Sigmoid colon (tissue), 7 donors: Measurements from ENCODE around the gene RNF8. TPM values are rescaled to one million over a fixed set of nuclear protein-coding genes. Genes with fewer than 3 reads are reported as not detected.
A peak's percentile ranks its signal among the peaks of the same experiment; 100 is the strongest.

Experiments used
- DNase-seq: peaks from one replicate; pipeline ENCODE4 v3.0.0-alpha.2; 2019
- H3K27ac ChIP-seq, 4 donors: fragments of 200-600 bp; sonication (generic); one replicate each; pipeline ENCODE4 v1.5.1; 2016 to 2019; ENCODE audit warnings: mild to moderate bottlenecking in 1 of 4
- H3K27me3 ChIP-seq, 3 donors: fragments of 200-600 bp; sonication (generic); one replicate each; pipeline ENCODE4 v1.5.1; 2019; ENCODE audit warnings: mild to moderate bottlenecking in 1 of 3
- H3K36me3 ChIP-seq, 4 donors: fragments of 200-600 bp; sonication (generic); one replicate each; pipeline ENCODE4 v1.5.1; 2016 to 2019
- H3K4me1 ChIP-seq, 4 donors: fragments of 200-600 bp; sonication (generic); one replicate each; pipeline ENCODE4 v1.5.1; 2017 to 2019
- H3K4me3 ChIP-seq, 4 donors: fragments of 200-600 bp; sonication (generic); one replicate each; pipeline ENCODE4 v1.5.1; 2017 to 2019; ENCODE audit warnings: mild to moderate bottlenecking in 2 of 4, moderate library complexity in 1 of 4
- H3K9me3 ChIP-seq, 4 donors: fragments of 200-600 bp in 3 of 4; sonication (generic) in 3 of 4; one replicate each; pipeline versions ENCODE4 v1.5.1 to v1.6.1; 2013 to 2019
- CTCF ChIP-seq, 4 experiments: fragments of 450-650 bp in 3 of 4; fragments of 200-600 bp in 1 of 4; IDR thresholded peaks; one replicate each; pipeline ENCODE4 v1.5.1; 2016 to 2019; ENCODE audit warnings: antibody characterized with exemption in 4 of 4, mild to moderate bottlenecking in 3 of 4, moderate library complexity in 2 of 4
- EP300 ChIP-seq, 4 donors: sonication (generic); formaldehyde crosslinking; IDR thresholded peaks; one replicate each; pipeline ENCODE4 v1.6.1; 2017; ENCODE audit warnings: antibody characterized with exemption in 4 of 4
- POLR2A ChIP-seq, 2 donors: fragments of 450-650 bp; IDR thresholded peaks; one replicate each; pipeline ENCODE4 v1.6.1; 2016; ENCODE audit warnings: antibody characterized with exemption in 2 of 2, mild to moderate bottlenecking in 2 of 2, moderate library complexity in 2 of 2
- POLR2AphosphoS5 ChIP-seq, 4 donors: sonication (generic); formaldehyde crosslinking; IDR thresholded peaks; one replicate each; pipeline ENCODE4 v1.6.1; 2017; ENCODE audit warnings: antibody characterized with exemption in 4 of 4
- WGBS, 2 donors: extraction: QIAGEN DNeasy Blood & Tissue Kit; methylation state at CpG; one replicate each; pipeline ENCODE4 v1.1.7; 2013; 5-methylcytosine and 5-hydroxymethylcytosine counted together
- intact Hi-C: fragments of 100-400 bp; cut with DNase I; formaldehyde crosslinking; loops from one replicate; pipeline ENCODE4 v1.15.1; 2023
- polyA plus RNA-seq, 3 donors: library from polyadenylated mRNA; stranded (reverse); fragments of 200-250 nt; gene quantifications; one replicate each; pipeline ENCODE4 v1.2.3, GENCODE V29; 2013
- total RNA-seq, 4 donors: library from RNA; depleted of rRNA; stranded (reverse); fragments of >200 nt; gene quantifications; one replicate each; pipeline ENCODE4 v1.1.0, GENCODE V29; 2016
- donor health status: healthy with polysubstance abuse.
- donor health status: Bipolar disorder and iron deficiency.
- donor health status: healthy.

Gene RNF8
- total and polyA plus RNA-seq, 7 donors, result 8.8 to 18.5 (median 11.6) TPM

GRCh38 chr6:37426058-37426944 is 72.5 kb downstream of the RNF8 start:
- WGBS, 2 donors, result 77 to 83% methylated on average over 4 of the region's 4 CpGs
- Histone ChIP-seq H3K36me3 (no peaks in the 10 kb centered on the region), H3K4me1 (no peaks in the 10 kb centered on the region), H3K4me3 (no peak overlapping the region), H3K27ac (no peak overlapping the region), H3K9me3 (no peaks in the 10 kb centered on the region), H3K27me3 (no peaks in the 10 kb centered on the region)
- no peak for TF ChIP-seq POLR2AphosphoS5 (IDR thresholded peaks at IDR 0.05)
- no peak for TF ChIP-seq EP300 (IDR thresholded peaks at IDR 0.05)
- intact Hi-C loops, result no loop called here
- no peak for DNase-seq

- intact Hi-C loops, result no loop called here
- Histone ChIP-seq H3K4me3 (no peak overlapping the region), H3K9me3 (no peaks in the 10 kb centered on the region), H3K27me3 (no peaks in the 10 kb centered on the region), H3K27ac (no peak overlapping the region), H3K4me1 (no peaks in the 10 kb centered on the region), H3K36me3 (no peaks in the 10 kb centered on the region)
- WGBS, 2 donors, result 87% methylated on average over 6 of the region's 6 CpGs
- DNase-seq, result no peak
- TF ChIP-seq POLR2A (IDR thresholded peaks at IDR 0.05) (no peak), CTCF (IDR thresholded peaks at IDR 0.05) (no peak), EP300 (IDR thresholded peaks at IDR 0.05) (no peak), POLR2AphosphoS5 (IDR thresholded peaks at IDR 0.05) (no peak)
These were observed 73.2 kb downstream of the RNF8 start for GRCh38 chr6:37426945-37427510.

- 72 to 81% methylated on average over 2 of the region's 2 CpGs for WGBS, 2 donors
- DNase-seq, result no peak
- Histone ChIP-seq H3K27ac (no peak overlapping the region), H3K9me3 (no peaks in the 10 kb centered on the region), H3K4me3 (no peak overlapping the region), H3K36me3 (no peaks in the 10 kb centered on the region), H3K4me1 (peaks cover 0 to 14% (median 13%) of the 10 kb centered on the region in 4 donors), H3K27me3 (no peaks in the 10 kb centered on the region)
- intact Hi-C loops, result no loop called here
- TF ChIP-seq POLR2AphosphoS5 (IDR thresholded peaks at IDR 0.05), result no peak
- TF ChIP-seq POLR2A (IDR thresholded peaks at IDR 0.05), result no peak
- TF ChIP-seq CTCF (IDR thresholded peaks at IDR 0.05), result no peak
- TF ChIP-seq EP300 (IDR thresholded peaks at IDR 0.05), result no peak
These were observed 75.6 kb downstream of the RNF8 start for GRCh38 chr6:37429352-37429750.

- Histone ChIP-seq H3K4me1 (peaks cover 0 to 26% (median 24%) of the 10 kb centered on the region in 4 donors), H3K27ac (peak overlapping the region; percentile 90 to 96 (median 94)), H3K9me3 (no peaks in the 10 kb centered on the region), H3K36me3 (peaks cover 0 to 21% (median 7%) of the 10 kb centered on the region in 4 donors), H3K27me3 (no peaks in the 10 kb centered on the region), H3K4me3 (peak overlapping the region; percentile 81 to 97 (median 95))
- 9 to 12% methylated on average over 7 of the region's 7 CpGs for WGBS, 2 donors
- intact Hi-C loops, result loop anchor here (2.0 kb wide), 1 partner anchor 66 kb away; the partner anchor contains the start of gene CCDC167
- DNase-seq, result no peak
- TF ChIP-seq CTCF (IDR thresholded peaks at IDR 0.05), result no peak
- no peak for TF ChIP-seq EP300 (IDR thresholded peaks at IDR 0.05)
- TF ChIP-seq POLR2A (IDR thresholded peaks at IDR 0.05), result no peak
- no peak for TF ChIP-seq POLR2AphosphoS5 (IDR thresholded peaks at IDR 0.05)
These were observed 78.8 kb downstream of the RNF8 start for GRCh38 chr6:37432590-37432915.

GRCh38 chr6:37432916-37433656 is 79.3 kb downstream of the RNF8 start, which contains the start of gene CMTR1:
Gene CMTR1, plus strand, starts transcription at chr6:37433221. Its CDS starts 2,409 bp downstream, at chr6:37435630.
- intact Hi-C loops, result loop anchor here (2.0 kb wide), 1 partner anchor 66 kb away; the partner anchor contains the start of gene CCDC167

More at GRCh38 chr6:37432916-37433656, 79.3 kb downstream of the RNF8 start, which contains the start of gene CMTR1:
- peak; percentile 76 to 94 (median 90) for TF ChIP-seq POLR2AphosphoS5 (IDR thresholded peaks at IDR 0.05)
- TF ChIP-seq CTCF (IDR thresholded peaks at IDR 0.05), result no peak
- peak; percentile 44 to 57 for TF ChIP-seq POLR2A (IDR thresholded peaks at IDR 0.05)
- TF ChIP-seq EP300 (IDR thresholded peaks at IDR 0.05), result peak in 1 of 4 donors; percentile 53
- H3K4me3 ChIP-seq, result peak within 1 kb of the TSS; percentile 81 to 97 (median 95)
- no peaks in the 10 kb centered on the region for H3K27me3 ChIP-seq
- peaks cover 0 to 26% (median 24%) of the 10 kb centered on the region in 4 donors for H3K4me1 ChIP-seq
- H3K36me3 ChIP-seq, result peaks cover 0 to 27% (median 10%) of the 10 kb centered on the region in 4 donors
- WGBS, 2 donors, result 0% methylated on average over 61 of the region's 61 CpGs
- peak; percentile 97 for DNase-seq
- no peaks in the 10 kb centered on the region for H3K9me3 ChIP-seq
- peak within 1 kb of the TSS; percentile 90 to 96 (median 94) for H3K27ac ChIP-seq
